AG09319 (cell line): Measurements from ENCODE around the gene S100A3.

Source experiments
- DNase-seq: peaks from one replicate; pipeline ENCODE4 v3.0.0-alpha.2; 2010; ENCODE audit warnings: low read depth; ENCODE audit errors: extremely low read depth
- CTCF ChIP-seq: IDR thresholded peaks from 2 replicates; pipeline ENCODE4 v1.5.1; 2011; ENCODE audit warnings: low read depth, mild to moderate bottlenecking, inconsistent platforms, low read length, moderate library complexity

S100A3 gene

GRCh38 chr1:153544453-153545066, 4.5 kb downstream of the S100A3 start:
- no peak for TF ChIP-seq CTCF
- DNase-seq = no peak

GRCh38 chr1:153543736-153544135, 5.3 kb downstream of the S100A3 start:
- no peak for DNase-seq
- no peak for TF ChIP-seq CTCF

GRCh38 chr1:153542956-153543711, 5.9 kb downstream of the S100A3 start:
- DNase-seq = no peak
- no peak for TF ChIP-seq CTCF

GRCh38 chr1:153541641-153542590, 7.1 kb downstream of the S100A3 start:
- DNase-seq = no peak

GRCh38 chr1:153540394-153541361, 8.4 kb downstream of the S100A3 start, which contains the start of gene S100A5:
S100A5 (minus strand) TSS chr1:153540934; CDS start chr1:153540191, 743 bp downstream.
- DNase-seq = no peak
- TF ChIP-seq CTCF = no peak

More at GRCh38 chr1:153541641-153542590, 7.1 kb downstream of the S100A3 start:
- no peak for TF ChIP-seq CTCF

GRCh38 chr1:153539395-153540093, 9.5 kb downstream of the S100A3 start:
- no peak for DNase-seq
- no peak for TF ChIP-seq CTCF
